DND-41 (cell line): Measurements from ENCODE around the gene HS3ST1.

Experiments
- EZH2 ChIP-seq: IDR thresholded peaks from 3 replicates; pipeline ENCODE4 v1.6.1; 2012; ENCODE audit warnings: borderline replicate concordance, low read depth, mild to moderate bottlenecking, moderate library complexity, low read length, inconsistent platforms; ENCODE audit not compliant: severe bottlenecking
- TF ChIP-seq, protein P1 (sequence below): IDR thresholded peaks from 2 replicates; pipeline ENCODE4 v1.5.1; 2012; ENCODE audit warnings: borderline replicate concordance, low read length, moderate library complexity, mild to moderate bottlenecking; ENCODE audit not compliant: poor library complexity, severe bottlenecking; ENCODE audit errors: extremely low read depth

DNA sequence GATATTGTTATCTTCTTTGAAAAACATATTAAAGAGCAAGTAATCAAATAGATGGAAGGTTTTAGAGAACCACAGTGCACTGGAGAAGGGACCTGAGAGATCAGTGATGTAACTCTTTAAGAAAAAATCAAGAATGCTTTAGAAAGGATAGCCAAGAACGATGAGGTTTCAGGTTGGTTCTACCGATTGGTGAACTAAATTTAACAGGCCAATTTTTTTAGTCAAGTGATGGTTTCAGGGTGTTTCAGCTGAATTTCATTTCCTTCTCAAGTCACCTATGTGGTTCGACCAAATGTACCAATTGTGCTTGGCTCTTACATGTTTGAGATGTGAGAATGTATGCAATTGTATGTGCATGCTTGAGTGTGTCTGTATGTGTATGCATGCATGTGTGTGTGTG is 26.5 kb downstream of the HS3ST1 start:
- TF ChIP-seq, protein P1, sequence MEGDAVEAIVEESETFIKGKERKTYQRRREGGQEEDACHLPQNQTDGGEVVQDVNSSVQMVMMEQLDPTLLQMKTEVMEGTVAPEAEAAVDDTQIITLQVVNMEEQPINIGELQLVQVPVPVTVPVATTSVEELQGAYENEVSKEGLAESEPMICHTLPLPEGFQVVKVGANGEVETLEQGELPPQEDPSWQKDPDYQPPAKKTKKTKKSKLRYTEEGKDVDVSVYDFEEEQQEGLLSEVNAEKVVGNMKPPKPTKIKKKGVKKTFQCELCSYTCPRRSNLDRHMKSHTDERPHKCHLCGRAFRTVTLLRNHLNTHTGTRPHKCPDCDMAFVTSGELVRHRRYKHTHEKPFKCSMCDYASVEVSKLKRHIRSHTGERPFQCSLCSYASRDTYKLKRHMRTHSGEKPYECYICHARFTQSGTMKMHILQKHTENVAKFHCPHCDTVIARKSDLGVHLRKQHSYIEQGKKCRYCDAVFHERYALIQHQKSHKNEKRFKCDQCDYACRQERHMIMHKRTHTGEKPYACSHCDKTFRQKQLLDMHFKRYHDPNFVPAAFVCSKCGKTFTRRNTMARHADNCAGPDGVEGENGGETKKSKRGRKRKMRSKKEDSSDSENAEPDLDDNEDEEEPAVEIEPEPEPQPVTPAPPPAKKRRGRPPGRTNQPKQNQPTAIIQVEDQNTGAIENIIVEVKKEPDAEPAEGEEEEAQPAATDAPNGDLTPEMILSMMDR, result no peak
- TF ChIP-seq EZH2, result no peak
